OCI-LY1 (cell line): ENCODE data around the gene DNAJC7.

ENCODE experiments used
- H2AFZ ChIP-seq: fragments of 200-600 bp; sonication (generic), shearing (Covaris generic); 2 replicates; pipeline ENCODE4 v1.6.0; 2014; ENCODE audit warnings: antibody characterized with exemption, mild to moderate bottlenecking, low read length
- H3F3A ChIP-seq: fragments of 200-600 bp; sonication (generic), shearing (Covaris generic); 2 replicates; pipeline ENCODE4 v1.6.0; 2014; ENCODE audit warnings: mild to moderate bottlenecking, antibody characterized with exemption, low read length, moderate library complexity; ENCODE audit not compliant: insufficient read depth
- H3K27ac ChIP-seq: fragments of 200-600 bp; sonication (generic); 2 replicates; pipeline ENCODE4 v1.5.1; 2014; ENCODE audit warnings: low read length, mixed run types, mild to moderate bottlenecking, low read depth; ENCODE audit not compliant: poor library complexity, severe bottlenecking
- H3K27me3 ChIP-seq: fragments of 200-600 bp; sonication (generic); 2 replicates; pipeline ENCODE4 v1.6.0; 2014; ENCODE audit warnings: antibody characterized with exemption, mild to moderate bottlenecking, low read length, moderate library complexity; ENCODE audit not compliant: insufficient read depth
- H3K36me3 ChIP-seq: fragments of 200-600 bp; sonication (generic); 2 replicates; pipeline ENCODE4 v1.6.1; 2014; ENCODE audit warnings: mild to moderate bottlenecking, antibody characterized with exemption, low read length, moderate library complexity, mixed read lengths; ENCODE audit not compliant: insufficient read depth
- H3K4me1 ChIP-seq: fragments of 200-600 bp; sonication (generic); 2 replicates; pipeline ENCODE4 v1.5.1; 2014; ENCODE audit warnings: mild to moderate bottlenecking, low read length, moderate library complexity; ENCODE audit not compliant: insufficient read depth, severe bottlenecking
- H3K4me2 ChIP-seq: fragments of 200-600 bp; sonication (generic), shearing (Covaris generic); 2 replicates; pipeline ENCODE4 v1.6.1; 2014; ENCODE audit warnings: low read length
- H3K4me3 ChIP-seq: fragments of 200-600 bp; sonication (generic); 2 replicates; pipeline ENCODE4 v1.5.1; 2014; ENCODE audit warnings: low read length, low read depth, mild to moderate bottlenecking, mixed read lengths; ENCODE audit not compliant: poor library complexity, severe bottlenecking
- H3K79me2 ChIP-seq: fragments of 200-600 bp; shearing (Covaris generic); 2 replicates; pipeline ENCODE4 v1.6.1; 2016; ENCODE audit warnings: mixed run types, low read length, mixed read lengths; ENCODE audit not compliant: insufficient read depth
- H3K9ac ChIP-seq: fragments of 200-600 bp; sonication (generic), shearing (Covaris generic); 2 replicates; pipeline ENCODE4 v1.6.1; 2014; ENCODE audit warnings: mild to moderate bottlenecking, low read length, mixed read lengths
- H3K9me2 ChIP-seq: fragments of 200-600 bp; sonication (generic), shearing (Covaris generic); 2 replicates; pipeline ENCODE4 v1.6.1; 2014; ENCODE audit warnings: low read depth, mild to moderate bottlenecking, low read length, mixed read lengths
- H3K9me3 ChIP-seq: fragments of 200-600 bp; shearing (Covaris generic); 2 replicates; pipeline ENCODE4 v1.6.1; 2014; ENCODE audit warnings: low read length, mixed read lengths
- H4K20me1 ChIP-seq: fragments of 200-600 bp; sonication (generic), shearing (Covaris generic); 2 replicates; pipeline ENCODE4 v1.6.0; 2016; ENCODE audit warnings: mild to moderate bottlenecking, low read length; ENCODE audit not compliant: insufficient read depth
- EZH2 ChIP-seq: fragments of 200-600 bp; sonication (generic), shearing (Covaris generic); IDR thresholded peaks from 2 replicates; pipeline ENCODE4 v1.8.0; 2017; ENCODE audit warnings: borderline replicate concordance, mixed run types, mild to moderate bottlenecking, antibody characterized with exemption, low read length, moderate library complexity, mixed read lengths
- TF ChIP-seq, protein P1 (sequence below): fragments of 200-600 bp; sonication (generic), shearing (Covaris generic); IDR thresholded peaks from 2 replicates; pipeline ENCODE4 v1.5.1; 2017; ENCODE audit warnings: mild to moderate bottlenecking, antibody characterized with exemption, low read length, moderate library complexity, mixed read lengths

The DNAJC7 gene

DNA sequence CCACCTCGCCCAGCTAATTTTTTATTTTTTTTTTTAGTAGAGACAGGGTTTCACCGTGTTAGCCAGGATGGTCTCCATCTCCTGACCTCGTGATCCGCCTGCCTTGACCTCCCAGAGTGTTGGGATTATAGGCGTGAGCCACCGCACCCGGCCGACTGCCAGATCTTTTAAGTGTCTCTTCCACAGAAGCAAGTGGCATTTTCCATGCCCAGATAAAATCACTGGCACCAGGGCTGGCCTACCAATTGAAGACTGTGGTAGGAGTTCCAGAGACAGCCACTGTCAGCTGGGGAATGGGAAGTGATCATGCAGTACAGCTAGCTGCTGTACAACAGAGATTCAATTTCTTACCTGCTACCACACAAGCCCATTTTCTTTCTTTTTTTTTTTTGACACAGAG lies 32.8 kb downstream of the DNAJC7 start:
- Histone ChIP-seq H3K27ac (peak overlapping the region; percentile 49), H3K9ac (no peak overlapping the region), H3K4me3 (no peak overlapping the region), H4K20me1 (no peaks in the 10 kb centered on the region), H3K79me2 (no peaks in the 10 kb centered on the region), H3K9me3 (no peaks in the 10 kb centered on the region), H3K4me2 (no peak overlapping the region), H3K4me1 (peaks cover 3% of the 10 kb centered on the region), H3F3A (no peaks in the 10 kb centered on the region), H2AFZ (no peak overlapping the region), H3K36me3 (peaks cover 95% of the 10 kb centered on the region), H3K9me2 (no peaks in the 10 kb centered on the region), H3K27me3 (no peaks in the 10 kb centered on the region)
- TF ChIP-seq, protein P1, sequence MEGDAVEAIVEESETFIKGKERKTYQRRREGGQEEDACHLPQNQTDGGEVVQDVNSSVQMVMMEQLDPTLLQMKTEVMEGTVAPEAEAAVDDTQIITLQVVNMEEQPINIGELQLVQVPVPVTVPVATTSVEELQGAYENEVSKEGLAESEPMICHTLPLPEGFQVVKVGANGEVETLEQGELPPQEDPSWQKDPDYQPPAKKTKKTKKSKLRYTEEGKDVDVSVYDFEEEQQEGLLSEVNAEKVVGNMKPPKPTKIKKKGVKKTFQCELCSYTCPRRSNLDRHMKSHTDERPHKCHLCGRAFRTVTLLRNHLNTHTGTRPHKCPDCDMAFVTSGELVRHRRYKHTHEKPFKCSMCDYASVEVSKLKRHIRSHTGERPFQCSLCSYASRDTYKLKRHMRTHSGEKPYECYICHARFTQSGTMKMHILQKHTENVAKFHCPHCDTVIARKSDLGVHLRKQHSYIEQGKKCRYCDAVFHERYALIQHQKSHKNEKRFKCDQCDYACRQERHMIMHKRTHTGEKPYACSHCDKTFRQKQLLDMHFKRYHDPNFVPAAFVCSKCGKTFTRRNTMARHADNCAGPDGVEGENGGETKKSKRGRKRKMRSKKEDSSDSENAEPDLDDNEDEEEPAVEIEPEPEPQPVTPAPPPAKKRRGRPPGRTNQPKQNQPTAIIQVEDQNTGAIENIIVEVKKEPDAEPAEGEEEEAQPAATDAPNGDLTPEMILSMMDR = no peak
- no peak for TF ChIP-seq EZH2

DNA sequence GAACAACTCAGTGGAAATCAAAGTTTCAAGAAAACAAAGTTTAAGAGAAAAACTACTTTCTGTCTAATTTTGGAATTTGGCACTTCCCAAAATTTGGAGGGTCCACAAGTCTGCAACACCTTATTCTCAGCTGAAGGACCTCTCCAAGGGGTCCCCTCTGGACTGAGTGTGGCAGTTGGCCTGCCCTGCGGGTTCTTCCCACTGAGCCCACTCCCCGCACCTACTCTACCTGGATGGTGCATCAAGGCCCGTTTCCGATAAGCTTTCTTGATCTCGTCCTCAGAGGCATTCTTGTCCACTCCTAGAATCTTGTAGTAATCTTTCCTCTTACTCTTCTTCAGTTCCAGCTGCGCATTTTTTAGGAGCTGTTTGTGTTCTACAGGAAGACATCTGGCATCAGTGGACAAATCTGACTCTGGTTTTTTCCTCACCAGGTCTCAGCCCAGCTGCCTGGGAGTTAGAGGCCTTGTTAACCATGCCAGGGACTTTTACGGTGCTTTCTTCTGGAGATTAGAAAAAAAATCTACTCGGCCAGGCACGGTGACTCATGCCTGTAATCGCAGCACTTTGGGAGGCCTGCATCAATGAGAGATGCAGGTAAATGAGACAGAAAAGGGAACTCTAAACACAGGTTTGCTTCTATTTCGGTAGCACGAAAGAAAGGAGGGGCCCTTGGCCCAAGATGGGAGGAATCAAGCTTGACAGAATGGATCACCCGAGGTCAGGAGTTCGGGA lies 35.0 kb downstream of the DNAJC7 start:
- Histone ChIP-seq H3K9ac (no peak overlapping the region), H2AFZ (no peak overlapping the region), H3F3A (no peaks in the 10 kb centered on the region), H3K9me2 (no peaks in the 10 kb centered on the region), H3K4me3 (no peak overlapping the region), H3K4me2 (no peak overlapping the region), H3K9me3 (no peaks in the 10 kb centered on the region), H3K27ac (no peak overlapping the region), H3K4me1 (peaks cover 5% of the 10 kb centered on the region), H3K79me2 (no peaks in the 10 kb centered on the region), H3K27me3 (no peaks in the 10 kb centered on the region), H4K20me1 (no peaks in the 10 kb centered on the region), H3K36me3 (peaks cover 90% of the 10 kb centered on the region)
- no peak for TF ChIP-seq EZH2
- TF ChIP-seq, protein P1 = no peak

DNA sequence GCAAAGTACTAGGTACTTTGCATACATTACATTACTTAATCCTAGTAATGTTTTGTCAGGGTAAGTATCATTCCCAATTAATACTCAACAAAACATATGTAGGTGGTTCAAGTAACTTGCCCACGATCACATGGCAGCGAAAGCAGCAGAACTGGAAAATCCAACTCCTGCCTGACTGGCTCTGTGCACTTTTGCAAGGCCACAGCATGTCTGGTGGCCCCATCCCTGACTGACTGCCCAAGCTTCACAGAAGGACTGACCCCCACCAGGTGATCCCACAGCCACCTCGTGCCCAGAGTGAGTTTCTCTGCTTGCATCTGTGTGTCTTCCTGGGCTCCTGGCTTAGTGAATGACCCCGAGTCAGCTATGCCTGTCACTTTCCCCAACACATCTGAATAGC lies 39.2 kb downstream of the DNAJC7 start:
- no peak overlapping the region for H2AFZ ChIP-seq
- H4K20me1 ChIP-seq = no peaks in the 10 kb centered on the region
- H3K79me2 ChIP-seq = no peaks in the 10 kb centered on the region
- no peak overlapping the region for H3K9ac ChIP-seq
- no peaks in the 10 kb centered on the region for H3K9me3 ChIP-seq
- TF ChIP-seq, protein P1 = no peak
- no peak for TF ChIP-seq EZH2
- H3K4me1 ChIP-seq = peaks cover 27% of the 10 kb centered on the region
- H3K27me3 ChIP-seq = no peaks in the 10 kb centered on the region
- H3K27ac ChIP-seq = no peak overlapping the region
- H3K4me2 ChIP-seq = no peak overlapping the region
- H3F3A ChIP-seq = no peaks in the 10 kb centered on the region
- no peak overlapping the region for H3K4me3 ChIP-seq
- H3K36me3 ChIP-seq = peaks cover 91% of the 10 kb centered on the region
- no peaks in the 10 kb centered on the region for H3K9me2 ChIP-seq
